Brain microvascular endothelial cell (primary cell): ENCODE data around the gene ANKRD40.
A peak's percentile ranks its signal among the peaks of the same experiment; 100 is the strongest.

Source experiments
- DNase-seq: peaks from one replicate; pipeline ENCODE4 v3.0.0-alpha.2; 2020
- H3K27ac ChIP-seq: fragments of 250-450 bp; sonication (Bioruptor Pico); 2 replicates; pipeline ENCODE4 v1.5.1; 2020; ENCODE audit warnings: mild to moderate bottlenecking, moderate library complexity
- H3K27me3 ChIP-seq: fragments of 250-450 bp; sonication (Bioruptor Pico); replicated peaks from 2 replicates; pipeline ENCODE4 v1.5.1; 2020; ENCODE audit warnings: mild to moderate bottlenecking
- H3K36me3 ChIP-seq: fragments of 250-450 bp; sonication (Bioruptor Pico); replicated peaks from 2 replicates; pipeline ENCODE4 v1.5.1; 2020; ENCODE audit warnings: mild to moderate bottlenecking
- H3K4me3 ChIP-seq: 2 replicates; pipeline ENCODE4 v1.5.1; 2011; ENCODE audit warnings: low read depth, mild to moderate bottlenecking, control low read depth, low read length, moderate library complexity
- in situ Hi-C: cut with HindIII; loops from 2 replicates; pipeline ENCODE4 v1.10.0; 2017; ENCODE audit warnings: low sequenced_read_pairs, low pct_ligation_motif_present
- TF ChIP-seq, protein P1 (sequence below): IDR thresholded peaks from 2 replicates; pipeline ENCODE4 v1.5.1; 2011; ENCODE audit warnings: low read depth, mild to moderate bottlenecking, moderate library complexity, low read length, control low read depth, inconsistent platforms; ENCODE audit errors: missing control alignments

Gene ANKRD40

DNA sequence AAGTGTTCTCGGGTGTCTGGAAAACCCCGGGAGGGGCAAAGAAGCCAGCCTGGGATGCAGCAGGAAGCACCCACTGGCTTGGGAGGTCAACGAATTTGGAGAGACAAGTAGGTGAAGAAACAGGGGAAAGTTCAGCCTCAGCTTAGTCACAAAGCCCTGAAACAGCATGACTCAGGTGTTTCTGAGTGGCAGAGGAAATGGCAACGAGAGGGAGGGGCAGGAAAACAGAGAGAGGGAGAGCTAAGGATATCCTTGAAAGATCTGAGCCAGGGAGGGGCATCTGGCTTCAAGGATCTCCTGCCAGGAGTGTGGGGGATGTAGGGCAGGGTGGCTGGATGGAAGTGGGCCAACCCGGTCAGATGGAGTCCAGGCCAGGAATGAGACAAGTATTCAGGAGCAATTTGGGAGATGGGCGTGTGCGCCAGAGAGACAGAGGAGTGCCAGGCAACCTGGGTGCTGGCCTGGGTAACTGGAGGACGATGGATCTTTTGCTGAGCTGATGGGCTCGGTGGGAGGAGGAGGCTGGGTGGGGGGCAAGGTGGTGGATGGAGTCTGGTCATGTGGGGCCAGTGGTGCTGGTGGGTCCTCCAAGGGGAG is 45.8 kb downstream of the ANKRD40 start:
- in situ Hi-C loops = no loop called here
- TF ChIP-seq, protein P1, sequence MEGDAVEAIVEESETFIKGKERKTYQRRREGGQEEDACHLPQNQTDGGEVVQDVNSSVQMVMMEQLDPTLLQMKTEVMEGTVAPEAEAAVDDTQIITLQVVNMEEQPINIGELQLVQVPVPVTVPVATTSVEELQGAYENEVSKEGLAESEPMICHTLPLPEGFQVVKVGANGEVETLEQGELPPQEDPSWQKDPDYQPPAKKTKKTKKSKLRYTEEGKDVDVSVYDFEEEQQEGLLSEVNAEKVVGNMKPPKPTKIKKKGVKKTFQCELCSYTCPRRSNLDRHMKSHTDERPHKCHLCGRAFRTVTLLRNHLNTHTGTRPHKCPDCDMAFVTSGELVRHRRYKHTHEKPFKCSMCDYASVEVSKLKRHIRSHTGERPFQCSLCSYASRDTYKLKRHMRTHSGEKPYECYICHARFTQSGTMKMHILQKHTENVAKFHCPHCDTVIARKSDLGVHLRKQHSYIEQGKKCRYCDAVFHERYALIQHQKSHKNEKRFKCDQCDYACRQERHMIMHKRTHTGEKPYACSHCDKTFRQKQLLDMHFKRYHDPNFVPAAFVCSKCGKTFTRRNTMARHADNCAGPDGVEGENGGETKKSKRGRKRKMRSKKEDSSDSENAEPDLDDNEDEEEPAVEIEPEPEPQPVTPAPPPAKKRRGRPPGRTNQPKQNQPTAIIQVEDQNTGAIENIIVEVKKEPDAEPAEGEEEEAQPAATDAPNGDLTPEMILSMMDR = no peak
- Histone ChIP-seq H3K4me3 (no peak overlapping the region), H3K36me3 (no peaks in the 10 kb centered on the region), H3K27me3 (no peaks in the 10 kb centered on the region), H3K27ac (no peak overlapping the region)
- DNase-seq = peak; percentile 51

DNA sequence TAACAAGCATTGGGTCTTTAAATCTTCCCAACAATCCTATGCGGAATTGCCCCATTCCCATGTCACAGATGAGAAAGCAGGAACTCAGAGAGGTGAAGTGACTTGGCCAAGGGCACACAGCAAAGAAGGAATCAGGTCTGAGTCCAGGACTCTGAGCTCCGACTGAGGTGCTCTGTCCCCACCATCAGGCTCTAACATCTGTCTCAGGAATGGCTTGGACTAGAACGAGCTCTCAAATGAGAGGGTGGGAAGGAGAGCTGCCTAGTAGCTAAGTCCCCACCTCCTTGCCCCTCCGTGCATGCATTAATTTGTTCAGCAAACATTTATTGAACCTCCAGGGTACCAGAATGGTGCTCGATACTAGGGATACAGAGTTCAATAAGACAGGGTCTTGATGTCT is 46.4 kb downstream of the ANKRD40 start:
- TF ChIP-seq, protein P1 = no peak
- H3K4me3 ChIP-seq = no peak overlapping the region
- in situ Hi-C loops = no loop called here
- H3K36me3 ChIP-seq = no peaks in the 10 kb centered on the region
- H3K27me3 ChIP-seq = no peaks in the 10 kb centered on the region
- no peak for DNase-seq
- no peak overlapping the region for H3K27ac ChIP-seq

DNA sequence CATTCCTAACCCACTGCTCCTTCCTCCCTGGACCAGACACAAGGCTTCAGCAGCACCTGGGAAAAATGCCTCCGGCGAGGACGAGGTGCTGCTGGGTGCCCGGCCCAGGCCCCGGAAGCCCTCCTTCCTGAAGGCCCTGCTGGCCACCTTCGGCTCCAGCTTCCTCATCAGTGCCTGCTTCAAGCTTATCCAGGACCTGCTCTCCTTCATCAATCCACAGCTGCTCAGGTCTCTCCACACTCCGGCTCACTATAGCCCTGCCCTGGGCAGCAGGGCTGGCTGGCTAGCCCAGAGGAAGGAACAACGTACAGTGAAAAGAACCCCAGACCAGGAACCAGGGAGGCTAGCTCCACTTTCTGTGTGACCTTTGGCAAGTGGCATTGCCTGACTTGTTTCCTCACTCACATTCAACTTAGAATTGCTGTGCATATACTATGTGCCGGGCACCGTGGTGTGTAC is 46.8 kb downstream of the ANKRD40 start:
- H3K36me3 ChIP-seq = no peaks in the 10 kb centered on the region
- DNase-seq = no peak
- no peaks in the 10 kb centered on the region for H3K27me3 ChIP-seq
- H3K27ac ChIP-seq = no peak overlapping the region
- TF ChIP-seq, protein P1 = no peak
- H3K4me3 ChIP-seq = no peak overlapping the region
- in situ Hi-C loops = no loop called here

- DNase-seq = no peak
These were observed 47.5 kb downstream of the ANKRD40 start for GRCh38 chr17:50660042-50660886.

DNA sequence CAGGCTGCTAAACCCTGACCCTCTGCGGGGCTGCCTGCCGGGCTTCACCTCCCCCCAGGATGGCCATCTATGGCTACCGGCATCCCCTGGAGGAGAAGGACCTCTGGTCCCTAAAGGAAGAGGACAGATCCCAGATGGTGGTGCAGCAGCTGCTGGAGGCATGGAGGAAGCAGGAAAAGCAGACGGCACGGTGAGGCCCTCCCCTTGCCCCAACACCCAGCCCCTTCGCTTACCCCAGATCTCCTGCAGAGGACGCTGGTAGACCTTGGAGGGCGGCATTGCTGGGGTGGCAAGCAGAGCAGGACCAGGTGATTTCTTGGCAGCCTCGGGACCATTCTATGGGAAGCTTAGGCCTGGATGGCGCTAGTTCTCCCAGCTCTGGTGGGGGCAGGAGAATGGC is 48.5 kb downstream of the ANKRD40 start:
- DNase-seq = no peak
- in situ Hi-C loops = no loop called here
- H3K27ac ChIP-seq = no peak overlapping the region
- H3K4me3 ChIP-seq = no peak overlapping the region
- no peaks in the 10 kb centered on the region for H3K27me3 ChIP-seq
- TF ChIP-seq, protein P1 = no peak
- H3K36me3 ChIP-seq = no peaks in the 10 kb centered on the region

More at GRCh38 chr17:50660042-50660886, 47.5 kb downstream of the ANKRD40 start:
- TF ChIP-seq, protein P1 = no peak
- H3K36me3 ChIP-seq = no peaks in the 10 kb centered on the region
- in situ Hi-C loops = no loop called here
- no peak overlapping the region for H3K4me3 ChIP-seq
- no peak overlapping the region for H3K27ac ChIP-seq
- no peaks in the 10 kb centered on the region for H3K27me3 ChIP-seq
